ENCODE data around the gene POU6F2.
A peak's percentile ranks its signal among the peaks of the same experiment; 100 is the strongest.

POU6F2 gene

DNA sequence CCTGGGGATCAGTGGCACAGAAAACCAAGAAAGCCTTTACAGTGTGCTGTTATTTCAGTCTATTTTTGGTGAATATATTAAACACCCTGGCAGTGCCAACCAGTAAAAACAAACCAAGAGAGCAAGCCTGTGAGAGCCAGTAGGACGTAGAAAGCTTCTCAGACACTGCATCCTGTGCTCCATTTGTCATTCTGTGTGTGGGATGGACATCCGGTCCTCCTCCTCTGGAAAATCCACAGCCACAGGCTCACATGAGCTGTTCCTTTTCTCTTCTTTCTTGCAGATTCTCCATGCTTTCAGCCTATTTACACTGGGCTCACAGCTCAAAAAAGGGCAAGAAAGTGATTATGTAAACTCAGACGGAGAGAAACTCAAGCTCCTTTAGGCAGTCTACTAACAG lies 468.8 kb downstream of the POU6F2 start:
- no peak for DNase-seq (ENCODE audit: low read depth)

- DNase-seq (ENCODE audit: low read depth) = no peak
Observed at GRCh38 chr7:39451901-39452300, 474.2 kb downstream of the POU6F2 start.

- DNase-seq (ENCODE audit: low read depth) = peak; percentile 51
Observed at GRCh38 chr7:39453743-39454355, 476.1 kb downstream of the POU6F2 start.

GRCh38 chr7:39458061-39458745 lies 480.5 kb downstream of the POU6F2 start:
- DNase-seq (ENCODE audit: low read depth) = no peak

- no peak for DNase-seq (ENCODE audit: low read depth)
Observed at GRCh38 chr7:39459636-39460035, 481.9 kb downstream of the POU6F2 start.

DNA sequence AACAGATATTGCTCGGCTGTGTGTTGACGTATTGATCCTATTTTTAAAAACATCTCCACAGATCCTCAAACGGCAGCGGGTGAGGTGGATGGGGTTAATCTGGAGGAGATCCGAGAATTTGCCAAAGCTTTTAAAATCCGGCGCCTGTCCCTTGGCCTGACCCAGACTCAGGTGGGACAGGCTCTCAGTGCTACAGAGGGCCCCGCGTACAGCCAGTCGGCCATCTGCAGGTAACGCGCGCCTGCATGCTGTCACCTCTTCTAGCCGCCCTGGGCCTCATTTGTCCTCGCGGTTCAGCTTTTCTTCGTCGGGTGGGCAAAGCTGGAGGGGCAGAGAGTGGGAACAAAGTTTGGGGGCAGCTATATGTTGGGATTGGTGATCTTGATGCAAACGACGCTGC lies 482.8 kb downstream of the POU6F2 start:
- no peak for DNase-seq (ENCODE audit: low read depth)

DNA sequence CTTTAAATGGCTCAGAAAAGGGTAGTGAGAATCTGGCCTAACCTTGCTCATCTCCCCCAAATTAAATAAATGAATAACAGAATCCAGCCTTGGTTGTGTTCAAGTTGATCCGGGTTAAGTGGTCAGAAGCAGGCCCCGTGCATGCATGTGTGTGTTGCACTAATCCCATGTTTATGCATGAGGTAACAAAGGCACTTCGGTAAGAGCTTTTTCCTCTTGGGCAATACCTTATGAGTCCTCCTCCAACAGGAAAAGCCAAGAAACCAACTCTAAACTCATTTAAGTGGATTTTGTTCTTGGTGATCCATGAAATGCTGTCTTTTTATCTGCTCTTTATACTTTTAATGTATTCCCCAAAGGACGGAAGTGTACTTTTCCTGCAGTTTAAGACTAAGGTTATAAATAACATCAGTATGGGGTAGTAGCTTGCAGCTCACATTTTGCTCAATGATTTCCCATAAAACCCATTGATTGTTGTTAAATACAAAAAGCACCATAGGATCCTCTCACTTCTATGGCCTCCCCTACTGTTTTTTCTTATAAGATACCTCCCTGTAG lies 483.6 kb downstream of the POU6F2 start:
- DNase-seq (ENCODE audit: low read depth) = no peak

GRCh38 chr7:39463252-39463651 lies 485.5 kb downstream of the POU6F2 start:
- no peak for DNase-seq (ENCODE audit: low read depth)

- DNase-seq (ENCODE audit: low read depth) = no peak
Observed at GRCh38 chr7:39464350-39465054, 486.8 kb downstream of the POU6F2 start.

GRCh38 chr7:39465055-39465929 lies 487.6 kb downstream of the POU6F2 start:
- peak; percentile 47 for DNase-seq (ENCODE audit: low read depth)

DNA sequence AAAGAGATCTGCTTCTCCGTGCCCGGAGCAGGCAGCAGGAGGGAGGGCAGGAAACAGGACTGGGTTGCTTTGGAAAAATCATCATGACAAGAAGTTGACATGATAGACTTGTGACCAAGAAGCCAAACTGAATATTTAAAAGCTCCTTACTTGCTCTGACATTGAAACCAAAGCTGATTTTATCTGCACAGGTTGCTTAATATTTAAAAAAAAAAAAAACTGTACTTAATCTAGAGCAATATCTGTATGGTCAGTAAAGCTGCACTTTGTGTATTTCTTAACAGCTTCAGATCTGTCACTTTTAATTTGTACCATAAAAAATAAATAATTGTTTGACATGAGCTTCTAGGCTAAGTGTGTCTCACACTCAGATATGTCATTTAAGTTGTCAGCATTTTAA lies 490.6 kb downstream of the POU6F2 start:
- no peak for DNase-seq (ENCODE audit: low read depth)

DNA sequence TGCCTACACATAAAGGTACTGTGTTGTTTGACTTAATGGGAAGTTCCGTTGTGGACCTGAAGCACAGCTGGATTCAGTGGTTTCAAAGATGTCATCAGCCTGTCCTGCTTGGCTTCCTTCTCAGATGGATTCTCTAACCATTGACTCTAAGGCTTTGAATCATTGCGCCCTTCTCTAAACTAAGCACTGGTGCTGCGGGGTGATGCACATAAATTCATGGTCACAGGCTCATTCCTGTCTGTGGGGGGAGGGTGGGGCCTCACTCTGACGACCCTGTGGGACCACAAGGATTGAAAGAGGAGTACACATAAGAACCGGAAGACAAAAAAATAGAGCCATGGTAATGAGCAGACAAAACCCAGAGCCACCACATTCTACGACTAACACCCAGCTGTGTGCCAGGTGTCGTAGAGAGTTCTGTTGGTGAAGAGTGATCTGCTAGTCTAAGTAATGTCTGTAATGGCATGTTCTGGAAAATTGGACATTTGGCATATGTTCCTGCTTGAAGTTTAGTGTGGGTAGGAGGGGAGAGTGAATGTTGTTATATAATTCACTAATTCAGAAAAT lies 491.2 kb downstream of the POU6F2 start:
- DNase-seq (ENCODE audit: low read depth) = no peak

- DNase-seq (ENCODE audit: low read depth) = no peak
Observed at GRCh38 chr7:39480901-39481300, 503.2 kb downstream of the POU6F2 start.

DNA sequence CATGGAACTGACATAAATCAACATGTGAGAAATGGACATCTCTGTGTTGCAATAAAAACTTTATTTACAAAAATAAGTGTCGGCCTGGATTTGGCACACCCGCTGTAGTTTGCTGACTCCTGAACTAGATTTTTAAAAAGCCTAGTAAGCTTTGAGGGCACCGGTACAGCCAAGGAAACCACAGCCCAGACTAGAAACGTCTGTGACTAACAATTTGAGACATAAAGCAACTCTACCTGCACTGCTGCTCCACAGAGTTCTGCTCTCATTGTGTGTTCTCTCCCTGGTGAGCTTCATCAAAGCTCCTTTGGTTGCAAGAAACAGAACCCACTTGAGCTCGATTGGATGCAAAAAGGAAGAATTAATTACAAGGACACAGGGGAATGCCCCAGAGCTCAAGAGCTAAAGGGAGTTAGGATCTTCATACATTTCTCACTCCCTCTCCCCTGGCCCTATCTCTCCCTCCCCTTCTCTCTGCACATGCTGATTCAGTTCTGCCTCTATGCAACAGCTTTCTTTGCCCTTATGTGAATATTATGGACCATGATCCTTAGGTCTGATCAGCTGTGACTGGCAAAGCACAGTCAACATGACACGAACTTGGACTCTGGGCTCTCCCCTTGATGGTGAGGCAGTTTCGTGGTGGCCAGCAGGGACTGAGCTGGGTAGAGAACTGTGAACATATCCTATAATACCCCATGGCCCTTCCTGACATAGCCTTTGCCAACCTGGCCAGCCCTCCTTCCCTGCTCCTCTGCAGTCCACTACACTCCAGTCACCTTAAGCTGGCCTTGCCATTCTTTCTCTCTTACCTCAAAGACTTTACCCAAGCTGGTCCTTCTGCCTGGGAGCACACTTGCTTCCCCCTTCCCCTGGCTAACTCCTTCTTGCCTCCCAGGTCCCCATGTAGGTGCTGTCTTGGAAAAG lies 511.0 kb downstream of the POU6F2 start:
- no peak for DNase-seq (ENCODE audit: low read depth)

DNA sequence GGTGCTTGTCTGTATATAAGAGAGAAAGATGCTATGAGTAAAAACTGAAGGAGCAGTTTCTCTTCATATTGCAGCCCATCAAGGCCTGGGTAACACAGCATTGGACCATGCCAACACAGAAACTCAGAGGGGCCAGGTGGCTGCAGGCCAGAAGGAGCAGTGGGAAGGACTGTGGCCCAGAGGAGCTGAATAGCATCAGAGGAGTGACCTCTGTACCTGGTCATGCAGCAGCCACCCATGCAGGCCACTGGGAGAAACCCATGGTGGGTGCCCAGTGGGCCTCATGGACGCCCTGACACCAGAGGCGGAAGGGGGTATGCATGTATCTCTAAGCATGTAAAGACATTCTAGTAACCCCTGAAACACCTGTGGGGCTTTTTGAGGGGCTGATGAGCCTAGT lies 512.6 kb downstream of the POU6F2 start:
- no peak for DNase-seq (ENCODE audit: low read depth)

DNA sequence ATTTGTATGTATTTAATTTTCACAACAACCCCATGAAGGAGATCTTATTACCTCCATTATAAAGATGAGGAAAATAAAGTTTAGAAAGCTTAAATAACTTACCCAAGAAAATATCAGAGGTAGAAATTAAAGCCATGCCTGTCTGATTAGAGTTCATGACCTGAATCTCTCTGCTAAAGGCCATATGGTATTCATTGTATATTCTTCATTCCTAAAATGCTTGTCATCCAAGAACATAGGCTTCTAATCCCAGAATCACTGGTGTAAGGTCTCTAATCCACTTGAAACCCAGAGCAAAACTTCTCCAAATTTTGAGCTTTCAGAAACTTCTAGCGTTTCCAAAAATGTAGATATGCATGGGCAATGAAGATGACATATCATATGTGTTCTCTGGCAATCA lies 516.2 kb downstream of the POU6F2 start:
- peak; percentile 14 for DNase-seq (ENCODE audit: low read depth)

- DNase-seq (ENCODE audit: low read depth) = no peak
Observed at GRCh38 chr7:39501358-39501757, 523.6 kb downstream of the POU6F2 start.

DNA sequence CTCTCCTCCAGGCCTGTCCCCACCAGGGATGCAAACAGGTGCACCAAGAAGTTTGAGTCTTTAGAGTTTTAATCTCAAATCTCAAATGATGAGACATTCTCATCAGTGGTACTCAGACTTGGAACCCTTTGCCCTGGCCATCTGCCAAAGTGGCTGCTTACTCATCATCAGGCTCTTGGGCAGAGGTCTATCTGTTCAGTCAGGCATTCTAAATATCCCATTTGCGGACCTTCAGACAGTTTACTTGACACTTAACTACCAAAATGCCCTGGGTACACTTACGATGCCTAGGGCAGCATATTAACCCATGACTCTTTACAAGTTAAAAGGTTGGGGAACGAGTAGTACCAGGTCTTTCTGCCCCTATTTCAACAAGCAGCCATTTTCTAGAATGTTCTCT lies 527.3 kb downstream of the POU6F2 start:
- peak; percentile 72 for DNase-seq (ENCODE audit: low read depth)

DNA sequence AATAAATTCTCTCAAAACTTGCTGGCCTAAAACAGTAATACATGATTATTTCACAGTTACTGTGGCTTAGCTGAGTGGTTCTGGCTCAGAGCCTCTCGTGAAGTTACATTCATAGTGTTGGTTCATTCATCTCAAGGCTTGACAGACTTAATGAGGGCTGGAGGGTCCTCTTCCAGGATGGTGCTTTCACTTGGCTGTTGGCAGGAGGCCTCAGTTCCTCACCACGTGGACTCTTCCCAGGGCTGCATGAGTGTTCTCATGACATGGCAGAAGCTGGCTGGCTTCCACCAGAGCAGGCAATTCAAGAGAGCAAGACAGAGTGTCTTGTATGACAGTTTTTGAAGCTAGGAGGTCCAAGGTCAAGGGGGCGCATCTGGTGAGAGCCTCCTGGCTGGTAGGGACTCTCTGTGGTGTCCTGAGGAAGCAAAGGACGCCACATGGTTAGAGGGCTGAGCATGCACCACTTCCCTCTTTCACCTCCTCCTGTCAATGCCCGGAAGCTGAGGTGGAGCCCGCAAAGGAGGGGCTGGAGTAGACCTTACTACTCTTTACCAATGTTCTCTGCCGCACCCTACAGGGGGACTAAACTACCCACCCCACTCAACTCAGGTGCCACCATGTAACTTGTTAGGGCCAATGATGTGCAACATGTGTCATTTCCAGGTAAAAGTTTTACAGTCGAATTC lies 530.3 kb downstream of the POU6F2 start:
- DNase-seq (ENCODE audit: low read depth) = no peak

DNA sequence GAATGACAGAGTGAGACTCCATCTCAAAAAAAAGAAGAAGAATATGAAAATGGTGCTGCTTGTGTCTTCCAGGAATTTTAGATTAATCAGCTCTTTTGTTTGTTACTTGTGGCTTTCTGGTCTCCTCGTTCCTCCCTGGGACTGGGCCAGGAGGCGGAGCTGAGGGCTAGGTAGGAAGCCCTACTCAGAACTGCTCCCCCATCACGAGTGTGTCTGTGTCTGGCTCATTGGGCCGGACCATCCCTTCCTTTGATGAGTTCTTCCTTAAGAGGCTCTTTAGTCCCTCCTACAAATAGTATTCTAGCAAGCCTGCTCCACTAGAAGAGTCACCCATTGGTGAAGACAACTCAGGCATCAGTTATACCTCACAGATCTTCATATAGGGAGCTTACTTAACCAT lies 531.7 kb downstream of the POU6F2 start:
- no peak for DNase-seq (ENCODE audit: low read depth)

All from HS-5 (cell line).